ENCODE measurements around the gene SULT1C3.
"Not testable (repeated sequence)": the region's sequence is repeated elsewhere in the genome, so short reads cannot be mapped to it uniquely, and the experiment has no call there.

The SULT1C3 gene

GRCh38 chr2:108278631-108279030 is 38.9 kb downstream of the SULT1C3 start:
- H3K27ac ChIP-seq = no peak overlapping the region
- no peak for TF ChIP-seq CTCF (conservative IDR thresholded peaks at IDR 0.05)

GRCh38 chr2:108279468-108279867 is 39.7 kb downstream of the SULT1C3 start:
- TF ChIP-seq CTCF (conservative IDR thresholded peaks at IDR 0.05) = no peak
- H3K27ac ChIP-seq = no peak overlapping the region

- no peak for TF ChIP-seq CTCF (conservative IDR thresholded peaks at IDR 0.05)
- H3K27ac ChIP-seq = no peak overlapping the region
These were observed 40.7 kb downstream of the SULT1C3 start for GRCh38 chr2:108280466-108280865.

GRCh38 chr2:108284566-108284965 is 44.8 kb downstream of the SULT1C3 start:
- H3K27ac ChIP-seq = not testable (repeated sequence)

GRCh38 chr2:108285616-108286015 is 45.8 kb downstream of the SULT1C3 start:
- TF ChIP-seq CTCF (conservative IDR thresholded peaks at IDR 0.05) = no peak
- H3K27ac ChIP-seq = no peak overlapping the region

- no peak for TF ChIP-seq CTCF (conservative IDR thresholded peaks at IDR 0.05)
- H3K27ac ChIP-seq = no peak overlapping the region
These were observed 47.4 kb downstream of the SULT1C3 start for GRCh38 chr2:108287169-108287568.

- no peak for TF ChIP-seq CTCF (conservative IDR thresholded peaks at IDR 0.05)
- H3K27ac ChIP-seq = no peak within 1 kb of the TSS
These were observed 48.9 kb downstream of the SULT1C3 start, which contains the start of gene SULT1C2 for GRCh38 chr2:108288534-108289106. SULT1C2 (plus strand) TSS chr2:108288895; CDS start chr2:108293668, 4,773 bp downstream.

- no peak overlapping the region for H3K27ac ChIP-seq
- TF ChIP-seq CTCF (conservative IDR thresholded peaks at IDR 0.05) = no peak
These were observed 54.1 kb downstream of the SULT1C3 start for GRCh38 chr2:108293850-108294249.

All from VCaP (cell line).